ENCODE data around the gene GJD4.

GJD4 gene

DNA sequence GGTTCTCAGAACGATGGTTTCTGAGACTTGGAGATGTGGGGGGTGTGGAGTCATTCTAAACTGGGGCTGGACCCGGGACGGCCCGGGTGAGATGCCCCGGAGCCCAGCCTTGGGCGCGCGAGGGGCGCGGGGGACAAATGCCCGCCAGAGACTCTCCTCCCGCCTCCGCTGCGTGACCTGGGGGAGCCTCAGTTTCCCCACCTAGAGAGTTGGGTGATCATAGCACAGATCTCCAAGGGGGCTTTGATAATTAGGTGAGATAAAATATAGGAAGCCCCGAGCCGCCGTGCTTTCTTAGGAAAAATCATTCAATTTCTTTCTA lies 37.6 kb downstream of the GJD4 start:
- no peak for ATAC-seq
- H3K27me3 Mint-ChIP-seq: peaks cover 54% of the 10 kb centered on the region
- H3K36me3 Mint-ChIP-seq (ENCODE audit: low read depth): no peaks in the 10 kb centered on the region
- DNase-seq: no peak
- H3K4me3 Mint-ChIP-seq: peak overlapping the region; percentile 75
- H3K4me1 Mint-ChIP-seq: peaks cover 24% of the 10 kb centered on the region
- no peaks in the 10 kb centered on the region for H3K9me3 Mint-ChIP-seq
- no peak overlapping the region for H3K27ac Mint-ChIP-seq

DNA sequence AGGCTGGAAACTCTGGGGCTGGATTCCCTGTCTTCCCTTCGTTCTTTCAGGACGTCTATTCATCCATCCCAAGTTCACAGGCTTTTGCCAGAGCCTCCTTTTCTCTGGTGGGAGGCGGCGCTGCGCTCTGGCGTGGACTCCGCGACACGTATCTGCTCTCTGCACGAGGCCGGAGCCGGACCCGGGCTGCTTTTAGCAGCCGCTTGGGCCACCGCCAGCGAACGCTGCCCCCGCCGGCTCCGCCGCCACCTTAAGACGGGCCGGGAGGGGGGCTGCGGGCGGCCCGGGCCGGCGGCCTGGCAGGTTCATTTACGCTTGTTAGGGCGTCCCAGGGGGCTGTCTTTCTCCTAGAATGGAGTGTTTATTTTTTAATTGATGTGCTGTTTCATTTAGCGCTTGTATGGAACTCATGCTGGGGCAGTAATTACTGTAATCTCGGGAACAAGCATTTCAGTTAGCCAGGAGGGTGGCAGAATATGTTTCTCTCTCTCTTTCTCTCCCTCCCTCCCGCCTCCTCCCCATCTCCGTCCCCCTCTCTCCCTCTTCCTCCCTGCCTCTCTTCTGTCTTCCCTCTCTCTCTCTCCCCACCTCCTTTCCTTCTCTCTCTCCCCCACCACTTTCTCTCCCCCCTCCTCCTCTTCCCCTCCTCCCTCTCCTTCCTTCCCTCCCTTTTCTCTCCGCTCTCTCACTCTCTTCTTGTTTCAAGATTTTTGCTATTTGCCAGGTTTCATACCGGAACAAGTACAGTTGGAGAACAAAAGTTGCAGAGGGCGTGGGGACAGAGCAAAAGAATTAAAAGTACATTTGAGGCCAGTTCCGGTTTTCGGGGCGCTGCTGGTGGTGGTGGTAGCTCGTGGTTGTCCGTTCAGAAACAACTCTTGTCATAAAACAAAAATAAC lies 38.3 kb downstream of the GJD4 start:
- Mint-ChIP-seq H3K27me3 (peaks cover 48% of the 10 kb centered on the region), H3K4me3 (peak overlapping the region; percentile 75), H3K9me3 (no peaks in the 10 kb centered on the region), H3K27ac (no peak overlapping the region), H3K4me1 (peaks cover 24% of the 10 kb centered on the region), H3K36me3 (ENCODE audit: low read depth) (no peaks in the 10 kb centered on the region)
- DNase-seq (peak; percentile 15), ATAC-seq (no peak)

- ATAC-seq (no peak), DNase-seq (no peak)
- Mint-ChIP-seq H3K4me1 (peaks cover 24% of the 10 kb centered on the region), H3K4me3 (peak overlapping the region; percentile 75), H3K27me3 (peaks cover 43% of the 10 kb centered on the region), H3K9me3 (no peaks in the 10 kb centered on the region), H3K36me3 (ENCODE audit: low read depth) (no peaks in the 10 kb centered on the region), H3K27ac (no peak overlapping the region)
Observed at GRCh38 chr10:35644050-35644950, 39.2 kb downstream of the GJD4 start.

- Mint-ChIP-seq H3K27me3 (peaks cover 7% of the 10 kb centered on the region), H3K9me3 (no peaks in the 10 kb centered on the region), H3K4me1 (no peaks in the 10 kb centered on the region), H3K4me3 (no peak overlapping the region), H3K36me3 (ENCODE audit: low read depth) (no peaks in the 10 kb centered on the region), H3K27ac (no peak overlapping the region)
- no peak for ATAC-seq
- no peak for DNase-seq
Observed at GRCh38 chr10:35650894-35651293, 45.8 kb downstream of the GJD4 start.

GRCh38 chr10:35652824-35653223 lies 47.7 kb downstream of the GJD4 start:
- Mint-ChIP-seq H3K4me3 (no peak overlapping the region), H3K36me3 (ENCODE audit: low read depth) (no peaks in the 10 kb centered on the region), H3K27me3 (peaks cover 10% of the 10 kb centered on the region), H3K4me1 (no peaks in the 10 kb centered on the region), H3K9me3 (no peaks in the 10 kb centered on the region), H3K27ac (no peak overlapping the region)
- DNase-seq: no peak
- no peak for ATAC-seq

- H3K9me3 Mint-ChIP-seq: no peaks in the 10 kb centered on the region
- no peak overlapping the region for H3K4me3 Mint-ChIP-seq
- no peak overlapping the region for H3K27ac Mint-ChIP-seq
- DNase-seq (no peak), ATAC-seq (no peak)
- H3K36me3 Mint-ChIP-seq (ENCODE audit: low read depth): no peaks in the 10 kb centered on the region
- H3K27me3 Mint-ChIP-seq: peaks cover 22% of the 10 kb centered on the region
- H3K4me1 Mint-ChIP-seq: no peaks in the 10 kb centered on the region
Observed at GRCh38 chr10:35657621-35658020, 52.5 kb downstream of the GJD4 start.

Measured in activated naive CD8-positive, alpha-beta T cell treated with anti-CD3 and anti-CD28 coated beads, Interleukin-2, amount 50 U/mL, for 24 hours (primary cell).